H1 (cell line): ENCODE data around the gene SERP1. TPM values are rescaled to one million over a fixed set of nuclear protein-coding genes. Genes with fewer than 3 reads are reported as not detected.

Experiments used
- CTCF ChIA-PET: fragments of 300-600 bp; sonication (Branson Sonifier 250); formaldehyde crosslinking; loops from one replicate; lab custom pipeline; 2021; ENCODE audit not compliant: partially characterized antibody; lab: Charles Lee
- POLR2A ChIA-PET: fragments of 300-600 bp; sonication (Branson Sonifier 250); formaldehyde crosslinking; loops from one replicate; lab custom pipeline; 2021; ENCODE audit warnings: inconsistent platforms; ENCODE audit not compliant: partially characterized antibody; lab: Charles Lee
- DNase-seq, 2 experiments: peaks; one replicate each; pipeline versions ENCODE4 v3.0.0 to v3.0.0-alpha.2; 2010 to 2022; ENCODE audit warnings: low spot score in 2 of 2, low read depth in 1 of 2, mixed read lengths in 1 of 2
- FAIRE-seq: peaks from 2 replicates; lab custom pipeline; 2011; peaks lifted over from hg19 to GRCh38; lab: Jason Lieb, UNC
- H2AFZ ChIP-seq: 2 replicates; pipeline ENCODE4 v1.8.1; 2012; ENCODE audit warnings: low read length, inconsistent platforms
- H2AK5ac ChIP-seq: 2 replicates; pipeline ENCODE4 v1.6.1; 2013; ENCODE audit warnings: low read depth, low read length
- H2BK120ac ChIP-seq: replicated peaks from 2 replicates; pipeline ENCODE3; 2013; ENCODE audit warnings: low read depth, low read length, inconsistent platforms
- H2BK12ac ChIP-seq: 2 replicates; pipeline ENCODE4 v1.6.1; 2013; ENCODE audit warnings: low read depth, low read length
- H2BK15ac ChIP-seq: 2 replicates; pipeline ENCODE4 v1.6.1; 2013; ENCODE audit warnings: low read length
- H2BK20ac ChIP-seq: 2 replicates; pipeline ENCODE4 v1.6.1; 2013; ENCODE audit warnings: low read length
- H2BK5ac ChIP-seq: 2 replicates; pipeline ENCODE4 v1.6.1; 2013; ENCODE audit warnings: low read depth, low read length
- H3K14ac ChIP-seq: 2 replicates; pipeline ENCODE4 v1.6.1; 2013; ENCODE audit warnings: inconsistent platforms; ENCODE audit not compliant: insufficient read length
- H3K18ac ChIP-seq: 2 replicates; pipeline ENCODE4 v1.6.1; 2013; ENCODE audit warnings: low read length; ENCODE audit errors: extremely low read depth
- H3K23ac ChIP-seq: 2 replicates; pipeline ENCODE4 v1.6.1; 2013; ENCODE audit warnings: inconsistent platforms; ENCODE audit not compliant: insufficient read length
- H3K23me2 ChIP-seq: 2 replicates; pipeline ENCODE4 v1.6.1; 2013; ENCODE audit warnings: low read depth, low read length
- H3K27ac ChIP-seq: 2 replicates; pipeline ENCODE4 v1.6.1; 2011; ENCODE audit warnings: low read depth, low read length, inconsistent platforms
- H3K27me3 ChIP-seq, 4 experiments: replicated peaks in 1 of 4; 1 replicate in 1 of 4; 2 replicates in 3 of 4; pipeline versions ENCODE4 v1.6.1 to v1.8.1; 2011 to 2013; ENCODE audit warnings: low read length in 3 of 4, mild to moderate bottlenecking in 3 of 4, inconsistent platforms in 2 of 4, mixed read lengths in 2 of 4, moderate library complexity in 1 of 4; ENCODE audit not compliant: control insufficient read depth in 3 of 4, insufficient read depth in 3 of 4; ENCODE audit errors: extremely low read depth in 1 of 4
- H3K36me3 ChIP-seq, 4 experiments: 2 replicates each; pipeline versions ENCODE4 v1.6.1 to v1.8.1; 2011 to 2013; ENCODE audit warnings: mild to moderate bottlenecking in 4 of 4, low read length in 3 of 4, moderate library complexity in 2 of 4, control low read depth in 1 of 4, inconsistent platforms in 1 of 4; ENCODE audit not compliant: insufficient read depth in 4 of 4, control insufficient read depth in 2 of 4
- H3K4ac ChIP-seq: replicated peaks from 2 replicates; pipeline ENCODE3; 2013; ENCODE audit warnings: low read length, low read depth, mixed read lengths, inconsistent platforms; ENCODE audit not compliant: insufficient read length
- H3K4me1 ChIP-seq, 4 experiments: replicated peaks in 1 of 4; 1 replicate in 1 of 4; 2 replicates in 3 of 4; pipeline versions ENCODE4 v1.6.1 to v1.8.1; 2011 to 2013; ENCODE audit warnings: low read length in 3 of 4, inconsistent platforms in 2 of 4, mixed read lengths in 1 of 4; ENCODE audit not compliant: insufficient read depth in 4 of 4, control insufficient read depth in 3 of 4
- H3K4me2 ChIP-seq, 2 experiments: 2 replicates each; pipeline versions ENCODE4 v1.6.1 to v1.8.1; 2011 to 2013; ENCODE audit warnings: low read depth in 2 of 2, low read length in 2 of 2, control low read depth in 1 of 2, inconsistent platforms in 1 of 2, mild to moderate bottlenecking in 1 of 2; ENCODE audit not compliant: insufficient read depth in 1 of 2
- H3K4me3 ChIP-seq, 4 experiments: fragments of 200-600, 300-600 bp in 1 of 4; sonication (generic), shearing (Covaris generic), sonication (Bioruptor Twin) in 1 of 4; 2 replicates each; pipeline versions ENCODE4 v1.5.1 to v1.8.1; 2011 to 2016; ENCODE audit warnings: low read length in 4 of 4, low read depth in 3 of 4, control low read depth in 2 of 4, inconsistent platforms in 2 of 4, mild to moderate bottlenecking in 2 of 4, mixed read lengths in 1 of 4, moderate library complexity in 1 of 4; ENCODE audit not compliant: insufficient read depth in 2 of 4; ENCODE audit errors: extremely low read depth in 1 of 4
- H3K56ac ChIP-seq: replicated peaks from 2 replicates; pipeline ENCODE3; 2013; ENCODE audit warnings: low read depth, mild to moderate bottlenecking, mixed read lengths, low read length, inconsistent platforms; ENCODE audit not compliant: insufficient read length
- H3K79me1 ChIP-seq: 2 replicates; pipeline ENCODE4 v1.6.1; 2013; ENCODE audit warnings: low read depth, low read length, control low read depth
- H3K79me2 ChIP-seq, 2 experiments: 2 replicates each; pipeline versions ENCODE4 v1.6.1 to v1.8.1; 2012 to 2013; ENCODE audit warnings: low read length in 2 of 2, mild to moderate bottlenecking in 2 of 2, inconsistent platforms in 1 of 2; ENCODE audit not compliant: insufficient read depth in 2 of 2, control insufficient read depth in 1 of 2
- H3K9ac ChIP-seq, 4 experiments: replicated peaks in 1 of 4; 1 replicate in 1 of 4; 2 replicates in 3 of 4; pipeline versions ENCODE4 v1.6.1 to v1.8.1; 2011 to 2013; ENCODE audit warnings: low read depth in 3 of 4, low read length in 3 of 4, control low read depth in 2 of 4, mild to moderate bottlenecking in 2 of 4, moderate library complexity in 2 of 4, inconsistent platforms in 1 of 4; ENCODE audit errors: extremely low read depth in 1 of 4
- H3K9me3 ChIP-seq, 2 experiments: 2 replicates each; pipeline versions ENCODE4 v1.6.1 to v1.8.1; 2012 to 2013; ENCODE audit warnings: mild to moderate bottlenecking in 2 of 2, moderate library complexity in 2 of 2, control low read depth in 1 of 2, inconsistent platforms in 1 of 2, low read depth in 1 of 2, low read length in 1 of 2, mixed read lengths in 1 of 2; ENCODE audit not compliant: insufficient read depth in 2 of 2
- H4K20me1 ChIP-seq, 2 experiments: replicated peaks in 1 of 2; 2 replicates each; pipeline versions ENCODE3 to v1.8.1; 2011 to 2013; ENCODE audit warnings: inconsistent platforms in 2 of 2, low read length in 2 of 2, mild to moderate bottlenecking in 1 of 2; ENCODE audit not compliant: insufficient read depth in 2 of 2, control insufficient read depth in 1 of 2
- H4K5ac ChIP-seq: 2 replicates; pipeline ENCODE4 v1.6.1; 2013; ENCODE audit warnings: low read length, low read depth, mixed read lengths, inconsistent platforms; ENCODE audit not compliant: insufficient read length
- H4K8ac ChIP-seq: 2 replicates; pipeline ENCODE4 v1.8.0; 2013; ENCODE audit warnings: mild to moderate bottlenecking, moderate library complexity, low read length, inconsistent platforms; ENCODE audit not compliant: insufficient read depth; ENCODE audit errors: extremely low read depth
- H4K91ac ChIP-seq: replicated peaks from 2 replicates; pipeline ENCODE3; 2013; ENCODE audit warnings: low read length, mixed read lengths, inconsistent platforms; ENCODE audit not compliant: insufficient read length
- CREB1 ChIP-seq: IDR thresholded peaks from 2 replicates; pipeline ENCODE4 v1.6.1; 2012; ENCODE audit warnings: inconsistent platforms
- E2F6 ChIP-seq: IDR thresholded peaks from 2 replicates; pipeline ENCODE4 v1.6.1; 2012; ENCODE audit warnings: inconsistent platforms
- FOSL1 ChIP-seq: IDR thresholded peaks from 2 replicates; pipeline ENCODE4 v1.6.1; 2011; ENCODE audit warnings: mild to moderate bottlenecking, low read depth, low read length, moderate library complexity; ENCODE audit not compliant: insufficient read depth
- GABPA ChIP-seq: IDR thresholded peaks from 2 replicates; pipeline ENCODE4 v1.6.1; 2011; ENCODE audit warnings: mild to moderate bottlenecking, low read length, moderate library complexity, borderline replicate concordance; ENCODE audit not compliant: insufficient read depth
- GTF2F1 ChIP-seq: IDR thresholded peaks from 2 replicates; pipeline ENCODE4 v1.6.1; 2012; ENCODE audit warnings: low read depth, low read length, improper control_type of control experiment, borderline replicate concordance
- HDAC6 ChIP-seq: IDR thresholded peaks from one replicate; pipeline ENCODE4 v1.7.1; 2012; ENCODE audit warnings: low read depth, mild to moderate bottlenecking, inconsistent platforms, low read length, moderate library complexity
- KDM4A ChIP-seq: IDR thresholded peaks from one replicate; pipeline ENCODE4 v1.7.1; 2012; ENCODE audit warnings: low read depth, mild to moderate bottlenecking, moderate library complexity, low read length, inconsistent platforms; ENCODE audit not compliant: severe bottlenecking
- KDM5A ChIP-seq: fragments of 200-600 bp; IDR thresholded peaks from 2 replicates; pipeline ENCODE4 v1.7.1; 2012; ENCODE audit warnings: mild to moderate bottlenecking, low read length, inconsistent platforms, mixed read lengths
- RNF2 ChIP-seq: fragments of 200-900, 300-1000 bp; sonication (generic); IDR thresholded peaks from 2 replicates; pipeline ENCODE4 v1.7.1; 2016; ENCODE audit warnings: borderline replicate concordance, low read depth, mild to moderate bottlenecking, antibody characterized with exemption, low read length; ENCODE audit not compliant: poor library complexity, severe bottlenecking; ENCODE audit errors: missing control alignments
- SIN3A ChIP-seq, 2 experiments: IDR thresholded peaks in 1 of 2; conservative IDR thresholded peaks in 1 of 2; 2 replicates each; pipeline ENCODE4 v1.6.1; 2011 to 2012; ENCODE audit warnings: low read length in 2 of 2, improper control_type of control experiment in 1 of 2, low read depth in 1 of 2, mild to moderate bottlenecking in 1 of 2
- USF2 ChIP-seq: IDR thresholded peaks from 2 replicates; pipeline ENCODE4 v1.6.1; 2011; ENCODE audit warnings: low read length, improper control_type of control experiment
- WGBS, 2 experiments: shearing (Covaris generic) in 1 of 2; methylation state at CpG; one replicate each; pipeline versions ENCODE4 v1.1.6 to v1.1.7; 2013 to 2015; ENCODE audit warnings: low lambda C conversion rate in 2 of 2, mixed read lengths in 2 of 2, inconsistent platforms in 1 of 2, low coverage in 1 of 2, missing lambda C conversion rate in 1 of 2; ENCODE audit not compliant: insufficient replicate concordance in 2 of 2, insufficient coverage in 1 of 2, insufficient read length in 1 of 2; ENCODE audit errors: extremely low coverage in 1 of 2, missing lambda C conversion rate in 1 of 2; 5-methylcytosine and 5-hydroxymethylcytosine counted together
- polyA plus RNA-seq, 7 experiments: library from polyadenylated mRNA; depleted of rRNA in 3 of 7; stranded (reverse) in 5 of 7; unstranded in 2 of 7; fragments of >200 nt in 5 of 7; fragments of 200-250 nt in 2 of 7; gene quantifications; 1 replicate in 5 of 7; 2 replicates in 1 of 7; 4 replicates in 1 of 7; pipeline versions ENCODE4 v1.2.1 to v1.2.3, GENCODE V29; 2011 to 2013; ENCODE audit warnings: missing spikeins in 2 of 7, mixed read lengths in 2 of 7
- total RNA-seq: library from RNA; stranded (reverse); fragmentation: NEBNext Ultra II Directional; extraction: Animal tissue kit (Norgen Biotek cat#: 25700); gene quantifications from 2 replicates; pipeline ENCODE4 v1.2.1, GENCODE V29; 2021

The SERP1 gene
- total and polyA plus RNA-seq, 2 of the 8 experiments (the other 6 are each of a cell fraction or from before 2014, with no cell fraction given), result 90.3 to 98.2 TPM

GRCh38 chr3:150544726-150545125 is 1.6 kb downstream of the SERP1 start:
- no peaks in the 10 kb centered on the region; the same call in 1 of the 2 replicates for H3K23me2 ChIP-seq
- H3K27me3 ChIP-seq, result no peaks in the 10 kb centered on the region
- no peak overlapping the region for H4K91ac ChIP-seq
- no peak overlapping the region; a peak in 2 of 7 replicates for H3K9ac ChIP-seq
- H3K56ac ChIP-seq, result no peak overlapping the region
- H2AFZ ChIP-seq, result no peak overlapping the region
- H3K9me3 ChIP-seq, result no peaks in the 10 kb centered on the region
- H3K27ac ChIP-seq, result no peak overlapping the region
- no peaks in the 10 kb centered on the region; a peak in 2 of 7 replicates for H3K4me1 ChIP-seq
- H4K8ac ChIP-seq, result no peak overlapping the region
- H3K23ac ChIP-seq, result no peak overlapping the region
- H3K4me3 ChIP-seq, result peak overlapping the region; percentile 77 to 98 (median 88); a peak in 7 of 8 replicates
- no peak for FAIRE-seq
- ChIA-PET CTCF (interaction anchor here (0.6 to 1.1 kb wide), 4 partner anchors 16 to 607 kb away, joined by 3 to 4 read pairs (median 3); partner anchors contain the start of gene TSC22D2), POLR2A (interaction anchor here (2.0 to 4.4 kb wide), 2 partner anchors 11 to 17 kb away, joined by 4 to 27 read pairs; no protein-coding TSS in a partner anchor)
- no peak overlapping the region for H2BK20ac ChIP-seq
- no peak overlapping the region for H2BK15ac ChIP-seq
- H4K20me1 ChIP-seq, result peaks cover 3% of the 10 kb centered on the region in 2 experiments
- 67% methylated on average over 1 of the region's 1 CpG; no CpG with 5 or more reads in 1 of the 2 experiments for WGBS, 2 experiments
- no peak overlapping the region for H2BK12ac ChIP-seq
- H3K4ac ChIP-seq, result no peak overlapping the region
- H4K5ac ChIP-seq, result no peak overlapping the region
- DNase-seq, result no peak
- H3K4me2 ChIP-seq, result peak overlapping the region; percentile 60 to 86; a peak in 3 of 4 replicates
- no peak overlapping the region for H2AK5ac ChIP-seq
- H2BK5ac ChIP-seq, result no peak overlapping the region
- H3K36me3 ChIP-seq, result peaks cover 4 to 36% (median 12%) of the 10 kb centered on the region in 4 experiments; a peak in 6 of 8 replicates
- no peak overlapping the region for H3K18ac ChIP-seq
- H3K79me2 ChIP-seq, result peaks cover 0 to 68% of the 10 kb centered on the region in 2 experiments; a peak in 3 of 4 replicates
- no peak overlapping the region for H2BK120ac ChIP-seq
- no peak overlapping the region for H3K14ac ChIP-seq
- no peaks in the 10 kb centered on the region for H3K79me1 ChIP-seq
- no peak for TF ChIP-seq KDM5A
- TF ChIP-seq CREB1, result no peak
- TF ChIP-seq E2F6, result no peak
- TF ChIP-seq HDAC6, result no peak
- TF ChIP-seq SIN3A (conservative IDR thresholded peaks at IDR 0.05 in 1 of 2, IDR thresholded peaks at IDR 0.05 in 1 of 2; ENCODE audit: low read depth in 1 of 2, low read length in 2 of 2), result no peak
- TF ChIP-seq GTF2F1, result no peak
- no peak for TF ChIP-seq KDM4A
- TF ChIP-seq FOSL1, result no peak
- no peak for TF ChIP-seq USF2
- TF ChIP-seq GABPA, result no peak
- TF ChIP-seq RNF2, result no peak
